Femur (tissue), 1 donor: ENCODE measurements around the gene BLM.

Source experiments
- DNase-seq: peaks from one replicate; pipeline ENCODE4 v3.0.0-alpha.2; 2017

Gene BLM

GRCh38 chr15:90691982-90692773, 25.0 kb upstream of the BLM start:
- no peak for DNase-seq

DNA sequence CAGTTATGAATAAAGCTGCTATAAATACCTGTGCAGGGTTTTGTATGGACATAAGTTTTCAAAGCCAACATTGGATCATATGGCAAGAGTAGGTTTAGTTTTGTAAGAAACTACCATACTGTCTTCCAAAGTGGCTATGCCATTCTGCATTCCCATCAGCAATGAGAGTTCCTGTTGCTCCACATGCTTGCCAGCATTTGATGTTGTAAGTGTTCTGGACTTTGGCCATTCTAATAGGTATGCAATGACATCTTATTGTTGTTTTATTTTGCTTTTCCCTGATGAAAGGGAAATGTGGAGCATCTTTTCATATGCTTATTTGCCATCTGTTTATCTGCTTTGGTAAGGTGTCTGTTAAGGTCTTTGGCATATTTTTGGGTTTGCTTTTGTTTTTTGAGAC, 22.2 kb upstream of the BLM start:
- DNase-seq, result no peak

- DNase-seq, result no peak
Observed at GRCh38 chr15:90697175-90697574, 20.0 kb upstream of the BLM start.

DNA sequence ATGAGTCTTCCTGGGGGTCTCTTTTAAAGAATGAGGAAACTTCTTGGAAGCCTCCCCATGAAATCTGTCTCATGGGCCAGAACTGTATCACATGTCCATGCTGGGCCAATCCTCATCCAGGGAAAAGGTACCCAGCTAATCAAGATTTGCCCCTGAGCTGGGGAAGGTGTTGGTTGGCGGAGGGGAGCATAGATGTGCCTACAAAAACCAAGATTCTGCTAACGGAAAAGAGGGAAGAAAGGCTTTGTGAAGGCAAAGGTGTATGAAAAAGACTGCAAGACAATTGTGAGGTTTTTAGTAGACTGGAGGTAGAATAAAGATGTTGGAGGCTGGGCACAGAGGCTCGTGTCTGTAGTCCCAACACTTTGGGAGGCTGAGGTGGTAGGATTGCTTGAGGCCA, 18.5 kb upstream of the BLM start:
- DNase-seq, result no peak

GRCh38 chr15:90701048-90701447, 16.1 kb upstream of the BLM start:
- no peak for DNase-seq

GRCh38 chr15:90701880-90702630, 15.1 kb upstream of the BLM start:
- no peak for DNase-seq

- DNase-seq, result no peak
Observed at GRCh38 chr15:90703455-90703854, 13.7 kb upstream of the BLM start.

DNA sequence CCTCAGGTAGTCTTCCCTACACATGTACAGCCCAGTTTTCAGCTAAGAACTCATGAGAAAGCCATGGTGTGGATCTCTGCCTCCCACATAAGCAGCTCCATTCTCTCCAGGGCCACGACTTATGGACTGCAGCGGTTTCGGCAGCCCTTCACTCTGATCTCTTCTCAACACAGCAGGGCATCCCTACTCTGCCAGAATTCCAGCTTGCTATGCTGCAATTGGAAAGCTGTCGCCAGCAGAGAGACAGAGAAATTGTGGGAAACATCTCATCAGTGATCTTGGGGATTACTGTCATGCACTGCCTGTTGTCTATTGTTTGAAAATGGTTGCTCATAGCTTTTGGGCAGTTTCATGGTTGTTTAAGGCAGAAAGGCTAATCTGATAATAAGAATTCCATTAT, 11.9 kb upstream of the BLM start:
- DNase-seq, result no peak

DNA sequence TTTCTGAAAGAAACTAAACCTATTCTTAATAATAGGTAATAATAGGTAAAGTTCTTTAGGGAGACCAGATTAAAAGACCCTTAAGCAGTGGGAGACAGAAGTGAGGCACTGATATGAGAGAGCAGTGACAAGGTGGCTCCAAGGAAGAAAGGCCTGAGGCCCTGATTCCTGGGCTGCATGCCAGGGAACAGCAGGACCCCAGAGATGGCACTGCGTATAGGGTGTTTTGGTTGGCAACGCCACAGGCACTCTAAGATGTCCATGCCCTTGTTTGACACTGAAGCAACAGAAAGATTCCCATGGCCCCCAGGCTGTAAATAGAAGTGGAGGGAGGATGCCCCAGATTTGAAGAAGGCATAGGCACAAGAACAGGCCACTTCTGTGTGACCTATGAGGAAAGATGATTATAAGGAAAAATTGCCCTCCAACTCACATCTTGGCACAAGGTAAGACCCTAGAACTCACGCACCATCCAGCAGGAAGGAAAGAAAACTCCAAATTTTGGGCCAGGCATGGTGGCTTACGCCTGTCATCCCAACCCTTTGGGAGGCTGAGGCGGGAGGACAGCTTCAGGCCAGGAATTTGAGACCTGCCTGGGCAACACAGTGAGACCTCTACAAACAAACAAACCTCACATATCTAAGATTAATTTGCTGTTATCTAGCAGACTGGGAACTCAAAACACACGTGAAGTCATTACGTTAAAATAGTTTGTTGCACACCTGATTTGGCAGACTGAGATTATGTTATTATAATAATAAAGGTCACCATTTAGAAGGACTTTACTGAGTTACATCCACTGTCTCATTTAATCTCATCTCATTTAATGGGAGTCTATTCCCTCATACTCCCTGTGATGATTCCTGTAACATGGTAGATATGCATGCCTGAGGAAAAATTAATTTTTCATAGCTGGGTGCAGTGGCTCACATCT, 10.5 kb upstream of the BLM start:
- DNase-seq, result no peak

DNA sequence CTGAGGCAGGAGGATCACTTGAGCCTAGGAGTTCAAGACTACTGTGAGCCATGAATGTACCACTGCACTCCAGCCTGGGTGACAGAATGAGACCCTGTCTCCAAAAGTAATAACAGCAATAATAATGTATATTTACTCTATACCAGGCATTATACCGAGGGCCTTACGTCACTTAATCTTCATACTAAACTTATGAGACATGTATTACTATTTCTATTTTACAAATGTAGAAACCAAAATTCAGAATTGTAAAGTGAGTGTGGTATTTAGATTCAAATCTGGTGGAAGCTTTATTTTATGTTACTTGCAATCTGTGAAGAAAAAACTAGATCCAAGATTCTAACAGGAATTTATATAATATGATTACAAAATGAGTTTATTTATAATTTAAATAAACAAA, 9.7 kb upstream of the BLM start:
- DNase-seq, result no peak

GRCh38 chr15:90708516-90708915, 8.6 kb upstream of the BLM start:
- DNase-seq, result no peak

GRCh38 chr15:90709278-90709677, 7.9 kb upstream of the BLM start:
- DNase-seq, result no peak

DNA sequence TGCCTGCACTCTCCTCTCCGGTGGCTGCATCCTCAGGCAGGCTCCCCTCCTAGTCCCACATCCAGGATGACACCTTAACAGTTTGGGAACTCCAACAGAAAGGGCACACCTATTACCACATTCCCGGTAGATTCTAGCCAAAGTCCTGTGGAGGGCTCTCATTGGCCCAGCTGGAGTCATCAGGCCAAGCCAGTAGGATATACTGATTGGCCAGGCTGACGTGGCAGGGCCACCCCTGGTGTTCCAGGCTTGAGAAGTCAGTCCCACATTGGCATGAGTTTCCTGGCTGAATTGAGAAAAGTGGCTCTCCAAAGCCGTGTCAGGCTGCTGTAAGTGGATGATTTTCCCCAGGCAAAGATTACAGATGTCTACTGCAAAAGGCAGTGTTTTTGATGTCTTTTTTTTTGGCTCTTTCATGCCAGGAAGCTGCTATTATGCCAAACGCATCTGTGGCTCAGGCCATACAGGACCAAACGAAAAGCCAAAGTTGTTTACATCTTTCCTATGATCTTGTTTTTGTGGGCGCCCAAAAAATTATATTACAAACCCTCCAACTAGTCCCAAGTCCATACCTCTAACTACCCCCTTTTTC, 6.6 kb upstream of the BLM start:
- DNase-seq, result no peak

- no peak for DNase-seq
Observed at GRCh38 chr15:90711418-90711824, 5.7 kb upstream of the BLM start.

DNA sequence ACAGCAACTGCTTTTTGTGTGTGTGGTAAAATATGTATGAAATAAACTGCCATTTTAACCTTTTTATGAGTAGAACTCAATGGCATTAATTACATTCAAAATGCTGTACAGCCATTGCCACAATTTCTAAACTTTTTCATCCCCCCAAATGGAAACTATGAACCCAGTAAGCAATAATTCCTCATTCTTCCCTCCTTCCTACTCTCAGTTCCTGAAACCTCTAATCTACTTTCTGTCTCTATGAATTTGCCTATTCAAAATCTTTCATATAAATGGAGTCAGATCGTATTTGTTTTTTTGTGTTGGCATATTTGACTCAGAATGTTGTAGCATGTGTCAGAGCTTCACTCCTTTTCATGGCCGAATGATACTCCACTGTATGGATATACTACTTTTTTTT, 5.3 kb upstream of the BLM start:
- DNase-seq, result no peak

GRCh38 chr15:90713081-90713480, 4.1 kb upstream of the BLM start:
- no peak for DNase-seq

DNA sequence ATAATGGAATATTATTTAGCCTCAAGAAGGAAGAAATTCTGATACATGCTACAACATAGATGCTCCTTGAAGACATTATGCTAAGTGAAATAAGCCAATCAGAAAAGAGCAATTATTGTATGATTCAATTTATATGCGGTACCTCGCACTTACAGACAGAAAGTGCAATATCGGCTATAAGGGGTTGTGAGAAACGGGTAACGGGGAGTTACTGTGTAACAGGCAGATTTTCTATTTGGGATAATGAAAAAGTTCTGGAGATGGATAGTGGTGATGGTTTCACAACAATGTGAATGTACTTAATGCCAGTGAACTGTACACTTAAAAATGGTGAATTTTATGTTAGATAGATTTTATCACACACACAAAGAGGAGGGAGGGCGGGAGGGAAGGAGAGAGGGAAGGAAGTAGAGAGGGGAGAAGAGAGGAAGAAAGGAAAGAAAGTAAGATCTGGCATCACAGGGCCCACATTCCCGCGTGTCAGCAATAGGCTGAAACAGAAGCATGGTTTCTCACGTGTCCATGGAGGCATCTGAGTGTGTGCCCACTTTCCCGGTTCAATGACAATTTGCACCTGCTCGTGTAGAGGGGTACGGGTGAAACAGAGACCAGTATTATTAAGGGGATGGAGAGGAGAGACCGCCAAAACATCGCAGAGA, 700 bp upstream of the BLM start:
- no peak for DNase-seq

GRCh38 chr15:90718232-90718631, 1.1 kb downstream of the BLM start:
- no peak for DNase-seq

- DNase-seq, result no peak
Observed at GRCh38 chr15:90720131-90720530, 3.0 kb downstream of the BLM start.

DNA sequence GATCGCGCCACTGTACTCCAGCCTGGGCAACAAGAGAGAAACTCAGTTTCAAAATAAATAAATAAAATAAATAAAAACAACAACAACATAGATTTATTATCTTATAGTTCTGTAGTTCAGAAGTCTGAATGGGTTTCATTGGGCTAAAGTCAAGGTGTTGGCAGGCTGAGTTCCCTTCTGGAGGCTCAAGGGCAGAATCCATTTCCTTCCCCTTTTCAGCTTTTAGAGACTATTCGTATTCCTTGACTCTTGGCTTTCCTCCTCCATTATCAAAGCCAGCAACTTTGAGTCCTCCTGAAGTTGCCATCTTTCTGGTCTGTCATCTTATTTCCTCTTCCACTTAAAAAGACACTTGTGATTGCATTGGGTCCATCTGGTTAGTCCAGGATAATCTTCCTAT, 12.1 kb downstream of the BLM start:
- DNase-seq, result no peak

DNA sequence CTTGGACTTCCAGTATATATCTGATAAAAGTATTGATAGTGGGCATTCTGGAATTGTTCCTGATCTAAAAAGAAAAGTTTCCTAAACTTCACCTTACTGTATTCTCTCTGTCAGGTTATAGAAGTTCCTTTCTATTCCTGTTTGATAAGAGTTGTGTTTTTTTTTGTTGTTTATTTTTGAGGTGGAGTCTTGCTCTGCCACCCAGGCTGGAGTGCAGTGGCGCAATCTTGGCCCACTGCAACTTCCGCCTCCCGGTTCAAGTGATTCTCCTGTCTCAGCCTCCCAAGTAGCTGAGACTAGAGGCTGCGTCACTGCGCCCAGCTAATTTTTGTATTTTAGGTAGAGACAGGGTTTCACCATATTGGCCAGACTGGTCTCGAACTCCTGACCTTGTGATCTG, 13.1 kb downstream of the BLM start:
- DNase-seq, result no peak

- DNase-seq, result no peak
Observed at GRCh38 chr15:90735923-90736322, 18.8 kb downstream of the BLM start.
